GM12878 (cell line): ENCODE measurements around the gene MARVELD2. TPM values are rescaled to one million over a fixed set of nuclear protein-coding genes. Genes with fewer than 3 reads are reported as not detected.

Experiments used
- ATAC-seq: fragments of 200-7000 bp; cut with Tn5 transposase; 3 replicates; pipeline ENCODE4 v1.9.1; 2020; ENCODE audit warnings: mild to moderate bottlenecking, moderate library complexity
- BruUV-seq: library from RNA; stranded (reverse); fragments of 400-500 nt; replicated peaks from 2 replicates; lab custom pipeline; 2021; lab: Mats Ljungman, UMichigan
- CTCF ChIA-PET: fragments of 300-600 bp; sonication (Branson Sonifier 250); formaldehyde crosslinking; extraction: SDS; loops from one replicate; lab custom pipeline; 2021; ENCODE audit warnings: inconsistent platforms; lab: Yijun Ruan, JAX
- POLR2A ChIA-PET: fragments of 350-600 bp; formaldehyde crosslinking; extraction: SDS; loops from one replicate; lab custom pipeline; 2021; ENCODE audit warnings: inconsistent platforms; lab: Charles Lee
- RAD21 ChIA-PET: fragments of 300-600 bp; sonication (Branson Sonifier 250); formaldehyde crosslinking; loops from one replicate; lab custom pipeline; 2023; ENCODE audit warnings: antibody characterized with exemption; ENCODE audit not compliant: unreplicated experiment; lab: Charles Lee
- SMC1A ChIA-PET: fragments of 300-600 bp; sonication (Branson Sonifier 250); formaldehyde crosslinking; loops from one replicate; lab custom pipeline; 2023; ENCODE audit not compliant: unreplicated experiment, uncharacterized antibody; lab: Charles Lee
- DNase-seq: peaks from one replicate; pipeline ENCODE4 v3.0.0-alpha.2; 2011; ENCODE audit warnings: low read depth, low spot score
- FAIRE-seq: peaks from 3 replicates; lab custom pipeline; 2011; peaks lifted over from hg19 to GRCh38; lab: Jason Lieb, UNC
- H2AFZ ChIP-seq: 2 replicates; pipeline ENCODE4 v1.6.0; 2011; ENCODE audit warnings: low read depth, low read length, control low read depth; ENCODE audit not compliant: control insufficient read depth
- H3K27ac ChIP-seq: 2 replicates; pipeline ENCODE4 v1.5.1; 2011; ENCODE audit warnings: control low read depth; ENCODE audit not compliant: control insufficient read depth, insufficient read depth
- H3K27me3 ChIP-seq, 2 experiments: replicated peaks in 1 of 2; 2 replicates each; pipeline versions ENCODE4 v1.6.0 to v1.6.1; 2011; ENCODE audit warnings: low read length in 1 of 2; ENCODE audit not compliant: control insufficient read depth in 2 of 2, insufficient read depth in 2 of 2
- H3K36me3 ChIP-seq, 2 experiments: 2 replicates each; pipeline ENCODE4 v1.5.1; 2011; ENCODE audit warnings: low read length in 1 of 2; ENCODE audit not compliant: control insufficient read depth in 2 of 2, insufficient read depth in 2 of 2
- H3K4me1 ChIP-seq: 2 replicates; pipeline ENCODE4 v1.6.1; 2011; ENCODE audit warnings: mild to moderate bottlenecking, low read length, moderate library complexity, mixed read lengths; ENCODE audit not compliant: control insufficient read depth, insufficient read depth
- H3K4me2 ChIP-seq: 2 replicates; pipeline ENCODE4 v1.6.0; 2011; ENCODE audit warnings: control low read depth; ENCODE audit not compliant: control insufficient read depth, insufficient read depth
- H3K4me3 ChIP-seq: fragments of 200-600 bp; sonication (generic); 2 replicates; pipeline ENCODE4 v1.5.1; 2016
- H3K79me2 ChIP-seq: 2 replicates; pipeline ENCODE4 v1.6.0; 2011; ENCODE audit warnings: low read length; ENCODE audit not compliant: control insufficient read depth, insufficient read depth
- H3K9ac ChIP-seq: 2 replicates; pipeline ENCODE4 v1.8.0; 2011; ENCODE audit warnings: low read length, control low read depth, mixed read lengths; ENCODE audit not compliant: control insufficient read depth, insufficient read depth
- H3K9me3 ChIP-seq: replicated peaks from 3 replicates; pipeline ENCODE4 v1.5.1; 2011; ENCODE audit warnings: mild to moderate bottlenecking, low read length; ENCODE audit not compliant: control insufficient read depth, insufficient read depth
- H4K20me1 ChIP-seq: 2 replicates; pipeline ENCODE4 v1.6.0; 2011; ENCODE audit not compliant: control insufficient read depth, insufficient read depth
- CHD1 ChIP-seq: IDR thresholded peaks from 2 replicates; pipeline ENCODE4 v1.6.1; 2012; ENCODE audit warnings: low read depth, low read length, improper control_type of control experiment
- CREM ChIP-seq: IDR thresholded peaks from 2 replicates; pipeline ENCODE4 v1.6.1; 2014; ENCODE audit warnings: antibody characterized with exemption, low read depth
- EGR1 ChIP-seq, 2 experiments: IDR thresholded peaks; 1 replicate in 1 of 2; 2 replicates in 1 of 2; pipeline ENCODE4 v1.6.1; 2011 to 2012; ENCODE audit warnings: low read depth in 2 of 2, low read length in 2 of 2, borderline replicate concordance in 1 of 2, mild to moderate bottlenecking in 1 of 2, moderate library complexity in 1 of 2
- FOXM1 ChIP-seq: IDR thresholded peaks from 2 replicates; pipeline ENCODE4 v1.6.1; 2012; ENCODE audit warnings: low read depth, mild to moderate bottlenecking, inconsistent platforms, low read length, moderate library complexity
- IKZF2 ChIP-seq, 2 experiments: fragments of 450-650 bp; IDR thresholded peaks; 2 replicates each; pipeline ENCODE4 v1.6.1; 2017; ENCODE audit warnings: mild to moderate bottlenecking in 2 of 2, moderate library complexity in 2 of 2
- KLF5 ChIP-seq: fragments of 450-650 bp; IDR thresholded peaks from 2 replicates; pipeline ENCODE4 v1.6.1; 2014; ENCODE audit warnings: mild to moderate bottlenecking; ENCODE audit not compliant: partially characterized antibody
- MYC ChIP-seq: IDR thresholded peaks from 2 replicates; pipeline ENCODE4 v1.6.1; 2011; ENCODE audit warnings: mild to moderate bottlenecking, low read length, moderate library complexity, inconsistent platforms; ENCODE audit not compliant: insufficient read depth, insufficient replicate concordance, insufficient read length, severe bottlenecking
- NR2C1 ChIP-seq: fragments of 450-650 bp; IDR thresholded peaks from 2 replicates; pipeline ENCODE4 v1.6.1; 2017; ENCODE audit warnings: antibody characterized with exemption, mild to moderate bottlenecking, moderate library complexity
- PAX8 ChIP-seq: fragments of 450-650 bp; IDR thresholded peaks from 2 replicates; pipeline ENCODE4 v1.6.1; 2017; ENCODE audit warnings: mild to moderate bottlenecking, moderate library complexity
- PML ChIP-seq: IDR thresholded peaks from 2 replicates; pipeline ENCODE4 v1.6.1; 2012; ENCODE audit warnings: low read length, inconsistent platforms
- RBBP5 ChIP-seq: fragments of 200-600 bp; sonication (generic); conservative IDR thresholded peaks from 2 replicates; pipeline ENCODE4 v1.6.1; 2016
- SIX5 ChIP-seq: IDR thresholded peaks from 2 replicates; pipeline ENCODE4 v1.6.1; 2011; ENCODE audit warnings: mild to moderate bottlenecking, low read depth, low read length, moderate library complexity; ENCODE audit not compliant: severe bottlenecking
- SREBF1 ChIP-seq: IDR thresholded peaks from 2 replicates; pipeline ENCODE4 v1.6.1; 2012; ENCODE audit warnings: mild to moderate bottlenecking, low read length
- SREBF2 ChIP-seq: IDR thresholded peaks from 2 replicates; pipeline ENCODE4 v1.6.1; 2012; ENCODE audit warnings: mild to moderate bottlenecking, low read length
- SRF ChIP-seq, 2 experiments: IDR thresholded peaks; 2 replicates each; pipeline ENCODE4 v1.6.1; 2011; ENCODE audit warnings: low read depth in 2 of 2, low read length in 2 of 2, mild to moderate bottlenecking in 1 of 2, moderate library complexity in 1 of 2
- TCF12 ChIP-seq: IDR thresholded peaks from 2 replicates; pipeline ENCODE4 v1.6.1; 2011; ENCODE audit warnings: low read depth, mild to moderate bottlenecking, low read length
- WRNIP1 ChIP-seq: IDR thresholded peaks from 2 replicates; pipeline ENCODE4 v1.6.1; 2011; ENCODE audit warnings: low read depth, low read length, improper control_type of control experiment, borderline replicate concordance
- ZSCAN29 ChIP-seq: fragments of 450-650 bp; IDR thresholded peaks from 2 replicates; pipeline ENCODE4 v1.6.1; 2017; ENCODE audit warnings: mild to moderate bottlenecking, moderate library complexity
- in situ Hi-C: fragments of 300-500 bp; cut with MboI; formaldehyde crosslinking; loops from 9 replicates; pipeline ENCODE4 v1.14.3; 2018; ENCODE audit warnings: mixed read lengths
- intact Hi-C: fragments of 100-400 bp; cut with micrococcal nuclease; formaldehyde crosslinking; loops from one replicate; pipeline ENCODE4 v1.14.2; 2022; ENCODE audit not compliant: unreplicated experiment
- polyA plus RNA-seq, 11 experiments: library from polyadenylated mRNA; depleted of rRNA in 4 of 11; unstranded in 6 of 11; stranded (reverse) in 5 of 11; fragments of >200 nt; fragmentation: Nextera tagmentation in 4 of 11; fragmentation: Illumina TruSeq in 1 of 11; extraction: Ambion mirVana in 4 of 11; extraction: Trizol in 1 of 11; gene quantifications; 1 replicate in 1 of 11; 2 replicates in 10 of 11; pipeline versions ENCODE4 v1.2.1 to v1.2.3, GENCODE V29; 2011 to 2016; ENCODE audit warnings: inconsistent platforms in 2 of 11, missing spikeins in 2 of 11, low read depth in 1 of 11
- total RNA-seq, 4 experiments: library from RNA; depleted of rRNA in 3 of 4; stranded (reverse); fragments of >200 nt in 3 of 4; fragmentation: Illumina TruSeq in 1 of 4; extraction: Trizol in 1 of 4; gene quantifications; 2 replicates each; pipeline versions ENCODE4 v1.2.1 to v1.2.3, GENCODE V29; 2013 to 2021
- TF ChIP-seq, protein P1 (sequence below): fragments of 150-350 bp; IDR thresholded peaks from 2 replicates; pipeline ENCODE4 v1.6.1; 2016; ENCODE audit warnings: low read depth, low read length
- TF ChIP-seq, protein P2 (sequence below): IDR thresholded peaks from 2 replicates; pipeline ENCODE4 v1.6.1; 2012; ENCODE audit warnings: low read depth, low read length, improper control_type of control experiment

MARVELD2 gene
- total and polyA plus RNA-seq, 10 of the 15 experiments (the other 5 are each of a cell fraction or from before 2014, with no cell fraction given), result 0.37 to 6.2 (median 3.8) TPM

DNA sequence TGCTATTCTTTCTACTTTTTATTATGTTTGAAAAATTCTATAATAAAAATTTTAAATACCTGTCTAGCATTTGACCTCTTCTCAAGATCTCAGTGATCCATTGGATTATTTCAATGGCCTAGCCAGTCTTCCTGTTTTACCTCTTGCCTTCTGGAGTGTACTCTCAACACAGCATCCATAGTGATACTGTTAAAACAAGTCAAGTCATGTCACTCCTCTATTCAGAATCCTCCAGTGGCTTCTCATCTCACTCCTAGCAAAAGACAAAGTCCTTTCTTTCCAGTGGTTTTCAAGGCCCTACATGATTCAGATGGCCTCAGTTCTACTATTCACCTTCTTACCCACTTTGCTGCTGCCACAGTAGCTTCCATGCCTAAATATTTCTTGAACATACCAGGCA is 1.8 kb downstream of the MARVELD2 start:
- intact Hi-C loops, result loop anchor here (5.0 kb wide), 1 partner anchor 76 kb away; the partner anchor contains the start of gene OCLN

More for the DNA sequence above, 1.8 kb downstream of the MARVELD2 start:
- DNase-seq (no peak), ATAC-seq (no peak), FAIRE-seq (no peak)
- Histone ChIP-seq H3K27me3 (no peaks in the 10 kb centered on the region), H3K9ac (no peak overlapping the region), H3K4me2 (no peak overlapping the region), H3K9me3 (no peaks in the 10 kb centered on the region), H3K27ac (no peak overlapping the region), H2AFZ (no peak overlapping the region), H3K4me1 (0 out of 2 replicates have a peak, but pooled peaks cover 2% of the 10 kb centered on the region), H3K79me2 (no peaks in the 10 kb centered on the region), H3K36me3 (peaks cover 0 to 2% of the 10 kb centered on the region in 2 experiments; a peak in 2 of 4 replicates), H4K20me1 (no peaks in the 10 kb centered on the region), H3K4me3 (no peak overlapping the region)
- ChIA-PET CTCF (no interaction called here), POLR2A (no interaction called here), RAD21 (no interaction called here), SMC1A (no interaction called here)
- in situ Hi-C loops, result no loop called here
- no peak for TF ChIP-seq TCF12
- TF ChIP-seq EGR1 (IDR thresholded peaks at IDR 0.05; ENCODE audit: borderline replicate concordance in 1 of 2, low read depth in 2 of 2, low read length in 2 of 2), result no peak
- no peak for TF ChIP-seq CHD1
- no peak for TF ChIP-seq PAX8
- no peak for TF ChIP-seq RBBP5
- no peak for TF ChIP-seq IKZF2 (IDR thresholded peaks at IDR 0.05)
- TF ChIP-seq ZSCAN29, result no peak
- TF ChIP-seq NR2C1, result no peak
- no peak for TF ChIP-seq FOXM1
- no peak for TF ChIP-seq MYC
- no peak for TF ChIP-seq WRNIP1
- TF ChIP-seq, protein P1, sequence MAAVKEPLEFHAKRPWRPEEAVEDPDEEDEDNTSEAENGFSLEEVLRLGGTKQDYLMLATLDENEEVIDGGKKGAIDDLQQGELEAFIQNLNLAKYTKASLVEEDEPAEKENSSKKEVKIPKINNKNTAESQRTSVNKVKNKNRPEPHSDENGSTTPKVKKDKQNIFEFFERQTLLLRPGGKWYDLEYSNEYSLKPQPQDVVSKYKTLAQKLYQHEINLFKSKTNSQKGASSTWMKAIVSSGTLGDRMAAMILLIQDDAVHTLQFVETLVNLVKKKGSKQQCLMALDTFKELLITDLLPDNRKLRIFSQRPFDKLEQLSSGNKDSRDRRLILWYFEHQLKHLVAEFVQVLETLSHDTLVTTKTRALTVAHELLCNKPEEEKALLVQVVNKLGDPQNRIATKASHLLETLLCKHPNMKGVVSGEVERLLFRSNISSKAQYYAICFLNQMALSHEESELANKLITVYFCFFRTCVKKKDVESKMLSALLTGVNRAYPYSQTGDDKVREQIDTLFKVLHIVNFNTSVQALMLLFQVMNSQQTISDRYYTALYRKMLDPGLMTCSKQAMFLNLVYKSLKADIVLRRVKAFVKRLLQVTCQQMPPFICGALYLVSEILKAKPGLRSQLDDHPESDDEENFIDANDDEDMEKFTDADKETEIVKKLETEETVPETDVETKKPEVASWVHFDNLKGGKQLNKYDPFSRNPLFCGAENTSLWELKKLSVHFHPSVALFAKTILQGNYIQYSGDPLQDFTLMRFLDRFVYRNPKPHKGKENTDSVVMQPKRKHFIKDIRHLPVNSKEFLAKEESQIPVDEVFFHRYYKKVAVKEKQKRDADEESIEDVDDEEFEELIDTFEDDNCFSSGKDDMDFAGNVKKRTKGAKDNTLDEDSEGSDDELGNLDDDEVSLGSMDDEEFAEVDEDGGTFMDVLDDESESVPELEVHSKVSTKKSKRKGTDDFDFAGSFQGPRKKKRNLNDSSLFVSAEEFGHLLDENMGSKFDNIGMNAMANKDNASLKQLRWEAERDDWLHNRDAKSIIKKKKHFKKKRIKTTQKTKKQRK, result no peak
- no peak for TF ChIP-seq SRF (IDR thresholded peaks at IDR 0.05; ENCODE audit: low read depth in 2 of 2, low read length in 2 of 2)
- no peak for TF ChIP-seq SREBF1
- TF ChIP-seq SIX5, result no peak
- TF ChIP-seq, protein P2, sequence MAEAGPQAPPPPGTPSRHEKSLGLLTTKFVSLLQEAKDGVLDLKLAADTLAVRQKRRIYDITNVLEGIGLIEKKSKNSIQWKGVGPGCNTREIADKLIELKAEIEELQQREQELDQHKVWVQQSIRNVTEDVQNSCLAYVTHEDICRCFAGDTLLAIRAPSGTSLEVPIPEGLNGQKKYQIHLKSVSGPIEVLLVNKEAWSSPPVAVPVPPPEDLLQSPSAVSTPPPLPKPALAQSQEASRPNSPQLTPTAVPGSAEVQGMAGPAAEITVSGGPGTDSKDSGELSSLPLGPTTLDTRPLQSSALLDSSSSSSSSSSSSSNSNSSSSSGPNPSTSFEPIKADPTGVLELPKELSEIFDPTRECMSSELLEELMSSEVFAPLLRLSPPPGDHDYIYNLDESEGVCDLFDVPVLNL, result no peak
- no peak for TF ChIP-seq CREM
- no peak for TF ChIP-seq PML
- TF ChIP-seq KLF5, result no peak
- no peak for TF ChIP-seq SREBF2
- no TSS peak for BruUV-seq
